ENCODE measurements around the gene ARL15.

DNA sequence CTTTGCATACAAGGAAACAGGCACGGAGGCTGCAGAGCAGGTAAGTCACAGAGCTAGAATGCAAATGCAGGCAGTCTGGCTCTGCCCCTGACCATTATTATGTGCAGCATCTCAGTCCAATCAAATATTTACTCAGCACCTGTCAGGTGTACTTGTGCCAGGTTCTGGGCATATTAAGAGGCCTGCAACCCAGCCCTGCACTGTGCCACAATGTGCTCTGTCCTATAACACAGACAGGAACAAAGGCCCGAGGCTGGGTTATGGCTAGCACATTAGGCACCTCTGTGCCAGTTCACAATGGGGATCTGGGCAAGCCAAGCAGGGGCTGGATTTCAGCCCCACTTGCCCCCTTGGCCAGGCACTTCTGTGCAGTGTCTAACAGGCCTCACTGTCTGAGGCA lies 14.0 kb downstream of the ARL15 start:
- TF ChIP-seq MYC (IDR thresholded peaks at IDR 0.05; ENCODE audit: low read depth, low read length) = no peak
- TF ChIP-seq JUN (IDR thresholded peaks at IDR 0.05; ENCODE audit: borderline replicate concordance, insufficient read depth, insufficient read length, low read depth) = no peak
- no peak for TF ChIP-seq EZH2 (IDR thresholded peaks at IDR 0.05; ENCODE audit: borderline replicate concordance, low read depth, low read length, severe bottlenecking)
- TF ChIP-seq, protein P1, sequence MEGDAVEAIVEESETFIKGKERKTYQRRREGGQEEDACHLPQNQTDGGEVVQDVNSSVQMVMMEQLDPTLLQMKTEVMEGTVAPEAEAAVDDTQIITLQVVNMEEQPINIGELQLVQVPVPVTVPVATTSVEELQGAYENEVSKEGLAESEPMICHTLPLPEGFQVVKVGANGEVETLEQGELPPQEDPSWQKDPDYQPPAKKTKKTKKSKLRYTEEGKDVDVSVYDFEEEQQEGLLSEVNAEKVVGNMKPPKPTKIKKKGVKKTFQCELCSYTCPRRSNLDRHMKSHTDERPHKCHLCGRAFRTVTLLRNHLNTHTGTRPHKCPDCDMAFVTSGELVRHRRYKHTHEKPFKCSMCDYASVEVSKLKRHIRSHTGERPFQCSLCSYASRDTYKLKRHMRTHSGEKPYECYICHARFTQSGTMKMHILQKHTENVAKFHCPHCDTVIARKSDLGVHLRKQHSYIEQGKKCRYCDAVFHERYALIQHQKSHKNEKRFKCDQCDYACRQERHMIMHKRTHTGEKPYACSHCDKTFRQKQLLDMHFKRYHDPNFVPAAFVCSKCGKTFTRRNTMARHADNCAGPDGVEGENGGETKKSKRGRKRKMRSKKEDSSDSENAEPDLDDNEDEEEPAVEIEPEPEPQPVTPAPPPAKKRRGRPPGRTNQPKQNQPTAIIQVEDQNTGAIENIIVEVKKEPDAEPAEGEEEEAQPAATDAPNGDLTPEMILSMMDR (IDR thresholded peaks at IDR 0.05; ENCODE audit: extremely low read depth in 1 of 2, insufficient read depth in 1 of 2, low read depth in 1 of 2, low read length in 2 of 2) = no peak
- TF ChIP-seq FOS (IDR thresholded peaks at IDR 0.05; ENCODE audit: borderline replicate concordance, insufficient read depth, low read length) = no peak

Measured in endothelial cell of umbilical vein (primary cell).